Activated T-helper 2 cell treated with anti-CD3 and anti-CD28 coated beads, Interferon-gamma antibody, Interleukin-2, Interleukin-4, amounts not matched to agents 10 μg/mL and 5 μg/mL and 100 μg/mL, durations not matched to agents 14 hours and 24 hours and 36 hours (primary cell): ENCODE measurements around the gene LCLAT1. TPM values are rescaled to one million over a fixed set of nuclear protein-coding genes. Genes with fewer than 3 reads are reported as not detected.
"Not testable (repeated sequence)": the region's sequence is repeated elsewhere in the genome, so short reads cannot be mapped to it uniquely, and the experiment has no call there.

Experiments used
- DNase-seq: peaks from one replicate; pipeline ENCODE4 v3.0.0; 2021; ENCODE audit warnings: low spot score
- H3K27ac Mint-ChIP-seq: one replicate; pipeline ENCODE4 v1.8.0; 2021; ENCODE audit warnings: mixed read lengths
- H3K27me3 Mint-ChIP-seq: one replicate; pipeline ENCODE4 v1.8.0; 2021; ENCODE audit warnings: low read depth, mixed read lengths
- H3K36me3 Mint-ChIP-seq: one replicate; pipeline ENCODE4 v1.8.0; 2021; ENCODE audit warnings: low read depth, mixed read lengths
- H3K4me1 Mint-ChIP-seq: one replicate; pipeline ENCODE4 v1.8.0; 2021; ENCODE audit warnings: low read depth, mixed read lengths
- H3K4me3 Mint-ChIP-seq: one replicate; pipeline ENCODE4 v1.8.0; 2021; ENCODE audit warnings: low read depth, mild to moderate bottlenecking, moderate library complexity, mixed read lengths
- H3K9me3 Mint-ChIP-seq: one replicate; pipeline ENCODE4 v1.8.0; 2021; ENCODE audit warnings: mixed read lengths
- intact Hi-C: fragments of 100-400 bp; cut with micrococcal nuclease; formaldehyde crosslinking; loops from one replicate; pipeline ENCODE4 v1.15.1; 2023
- total RNA-seq: library from RNA; stranded (reverse); gene quantifications from 2 replicates; pipeline ENCODE4 v1.2.3, GENCODE V29; 2022

LCLAT1 gene
- total RNA-seq, 1 donor from 2014 or later = 24.6 TPM

- no peak overlapping the region for H3K27ac Mint-ChIP-seq
- H3K27me3 Mint-ChIP-seq = no peaks in the 10 kb centered on the region
- H3K4me1 Mint-ChIP-seq = peaks cover 15% of the 10 kb centered on the region
- H3K36me3 Mint-ChIP-seq = peaks cover 1% of the 10 kb centered on the region
- no peaks in the 10 kb centered on the region for H3K9me3 Mint-ChIP-seq
- intact Hi-C loops = no loop called here
- no peak for DNase-seq
- H3K4me3 Mint-ChIP-seq = no peak overlapping the region
Measured at GRCh38 chr2:30487603-30488002, 40.6 kb downstream of the LCLAT1 start.

- Mint-ChIP-seq H3K4me1 (peaks cover 15% of the 10 kb centered on the region), H3K4me3 (no peak overlapping the region), H3K27ac (no peak overlapping the region), H3K27me3 (no peaks in the 10 kb centered on the region), H3K36me3 (no peaks in the 10 kb centered on the region), H3K9me3 (no peaks in the 10 kb centered on the region)
- DNase-seq = no peak
- intact Hi-C loops = no loop called here
Measured at GRCh38 chr2:30488012-30488659, 41.1 kb downstream of the LCLAT1 start.

GRCh38 chr2:30491225-30491624, 44.2 kb downstream of the LCLAT1 start:
- peaks cover 8% of the 10 kb centered on the region for H3K36me3 Mint-ChIP-seq
- no peak for DNase-seq
- intact Hi-C loops = no loop called here
- peaks cover 15% of the 10 kb centered on the region for H3K4me1 Mint-ChIP-seq
- no peaks in the 10 kb centered on the region for H3K27me3 Mint-ChIP-seq
- H3K4me3 Mint-ChIP-seq = no peak overlapping the region
- H3K27ac Mint-ChIP-seq = no peak overlapping the region
- H3K9me3 Mint-ChIP-seq = peaks cover 8% of the 10 kb centered on the region

GRCh38 chr2:30492185-30492584, 45.1 kb downstream of the LCLAT1 start:
- Mint-ChIP-seq H3K27me3 (no peaks in the 10 kb centered on the region), H3K27ac (no peak overlapping the region)
- intact Hi-C loops = no loop called here

GRCh38 chr2:30492619-30493018, 45.6 kb downstream of the LCLAT1 start:
- peaks cover 14% of the 10 kb centered on the region for H3K4me1 Mint-ChIP-seq
- intact Hi-C loops = no loop called here
- H3K36me3 Mint-ChIP-seq = peaks cover 19% of the 10 kb centered on the region
- DNase-seq = no peak
- no peak overlapping the region for H3K4me3 Mint-ChIP-seq
- H3K27ac Mint-ChIP-seq = no peak overlapping the region
- no peaks in the 10 kb centered on the region for H3K27me3 Mint-ChIP-seq
- peaks cover 19% of the 10 kb centered on the region for H3K9me3 Mint-ChIP-seq

More at GRCh38 chr2:30492185-30492584, 45.1 kb downstream of the LCLAT1 start:
- Mint-ChIP-seq H3K4me1 (peaks cover 17% of the 10 kb centered on the region), H3K4me3 (no peak overlapping the region), H3K9me3 (peaks cover 17% of the 10 kb centered on the region), H3K36me3 (peaks cover 17% of the 10 kb centered on the region)
- no peak for DNase-seq

GRCh38 chr2:30493440-30493839, 46.4 kb downstream of the LCLAT1 start:
- no peak for DNase-seq
- H3K27ac Mint-ChIP-seq = no peak overlapping the region
- no peak overlapping the region for H3K4me3 Mint-ChIP-seq
- intact Hi-C loops = no loop called here
- H3K36me3 Mint-ChIP-seq = peaks cover 24% of the 10 kb centered on the region
- no peaks in the 10 kb centered on the region for H3K27me3 Mint-ChIP-seq
- H3K9me3 Mint-ChIP-seq = peaks cover 27% of the 10 kb centered on the region
- H3K4me1 Mint-ChIP-seq = peaks cover 8% of the 10 kb centered on the region

- H3K27me3 Mint-ChIP-seq, H3K27ac Mint-ChIP-seq, intact Hi-C loops, H3K4me3 Mint-ChIP-seq, DNase-seq, H3K4me1 Mint-ChIP-seq: not testable (repeated sequence)
- Mint-ChIP-seq H3K9me3 (peaks cover 44% of the 10 kb centered on the region), H3K36me3 (peaks cover 38% of the 10 kb centered on the region)
Measured at GRCh38 chr2:30495896-30496295, 48.9 kb downstream of the LCLAT1 start.

- Mint-ChIP-seq H3K9me3 (peaks cover 60% of the 10 kb centered on the region), H3K36me3 (peaks cover 59% of the 10 kb centered on the region), H3K27me3 (no peaks in the 10 kb centered on the region), H3K27ac (no peak overlapping the region), H3K4me1 (peaks cover 19% of the 10 kb centered on the region), H3K4me3 (no peak overlapping the region)
- DNase-seq = no peak
- intact Hi-C loops = no loop called here
Measured at GRCh38 chr2:30499681-30500080, 52.6 kb downstream of the LCLAT1 start.

GRCh38 chr2:30500699-30501098, 53.7 kb downstream of the LCLAT1 start:
- intact Hi-C loops = no loop called here
- H3K27me3 Mint-ChIP-seq = no peaks in the 10 kb centered on the region
- no peak overlapping the region for H3K27ac Mint-ChIP-seq
- no peak overlapping the region for H3K4me3 Mint-ChIP-seq
- H3K4me1 Mint-ChIP-seq = peaks cover 23% of the 10 kb centered on the region
- H3K9me3 Mint-ChIP-seq = peaks cover 56% of the 10 kb centered on the region
- peaks cover 55% of the 10 kb centered on the region for H3K36me3 Mint-ChIP-seq
- no peak for DNase-seq

- H3K4me3 Mint-ChIP-seq = no peak overlapping the region
- intact Hi-C loops = no loop called here
- DNase-seq = no peak
- H3K36me3 Mint-ChIP-seq = peaks cover 43% of the 10 kb centered on the region
- peaks cover 45% of the 10 kb centered on the region for H3K9me3 Mint-ChIP-seq
- peaks cover 21% of the 10 kb centered on the region for H3K4me1 Mint-ChIP-seq
- H3K27me3 Mint-ChIP-seq = no peaks in the 10 kb centered on the region
- H3K27ac Mint-ChIP-seq = no peak overlapping the region
Measured at GRCh38 chr2:30502310-30502709, 55.3 kb downstream of the LCLAT1 start.

GRCh38 chr2:30503007-30503694, 56.1 kb downstream of the LCLAT1 start:
- peak overlapping the region; percentile 35 for H3K27ac Mint-ChIP-seq
- H3K27me3 Mint-ChIP-seq = no peaks in the 10 kb centered on the region
- H3K36me3 Mint-ChIP-seq = peaks cover 41% of the 10 kb centered on the region
- peaks cover 45% of the 10 kb centered on the region for H3K9me3 Mint-ChIP-seq
- no peak overlapping the region for H3K4me3 Mint-ChIP-seq
- no peak for DNase-seq
- intact Hi-C loops = no loop called here
- H3K4me1 Mint-ChIP-seq = peaks cover 21% of the 10 kb centered on the region

GRCh38 chr2:30503695-30504052, 56.6 kb downstream of the LCLAT1 start:
- Mint-ChIP-seq H3K27ac (peak overlapping the region; percentile 35), H3K4me3 (no peak overlapping the region), H3K4me1 (peaks cover 21% of the 10 kb centered on the region), H3K27me3 (no peaks in the 10 kb centered on the region), H3K9me3 (peaks cover 44% of the 10 kb centered on the region), H3K36me3 (peaks cover 41% of the 10 kb centered on the region)
- DNase-seq = no peak
- intact Hi-C loops = no loop called here

- H3K27ac Mint-ChIP-seq = no peak overlapping the region
- DNase-seq = no peak
- H3K4me3 Mint-ChIP-seq = no peak overlapping the region
Measured at GRCh38 chr2:30504731-30505130, 57.7 kb downstream of the LCLAT1 start.

More at GRCh38 chr2:30504731-30505130, 57.7 kb downstream of the LCLAT1 start:
- H3K4me1 Mint-ChIP-seq = peaks cover 22% of the 10 kb centered on the region
- H3K9me3 Mint-ChIP-seq = peaks cover 34% of the 10 kb centered on the region
- no peaks in the 10 kb centered on the region for H3K27me3 Mint-ChIP-seq
- H3K36me3 Mint-ChIP-seq = peaks cover 33% of the 10 kb centered on the region
- intact Hi-C loops = no loop called here
